ENCODE measurements around the gene ATG4C. TPM values are rescaled to one million over a fixed set of nuclear protein-coding genes. Genes with fewer than 3 reads are reported as not detected.

Gene ATG4C
- total RNA-seq, 2 experiments from 2014 or later, result 4.2 to 4.6 TPM

GRCh38 chr1:62901650-62902049 lies 117.7 kb downstream of the ATG4C start:
- Mint-ChIP-seq H3K27me3 (no peaks in the 10 kb centered on the region), H3K36me3 (ENCODE audit: low read depth) (no peaks in the 10 kb centered on the region), H3K4me3 (no peak overlapping the region), H3K9me3 (no peaks in the 10 kb centered on the region), H3K27ac (no peak overlapping the region), H3K4me1 (ENCODE audit: low read depth) (no peaks in the 10 kb centered on the region)
- no peak for TF ChIP-seq CTCF (IDR thresholded peaks at IDR 0.05)
- Histone ChIP-seq H3K27me3 (ENCODE audit: control insufficient read depth in 1 of 2, insufficient read depth in 2 of 2, low read length in 2 of 2) (no peaks in the 10 kb centered on the region), H3K4me3 (ENCODE audit: low read length) (no peak overlapping the region), H3K4me1 (ENCODE audit: insufficient read depth, low read length) (no peaks in the 10 kb centered on the region), H3K9me3 (ENCODE audit: control insufficient read depth in 1 of 2, insufficient read depth in 1 of 2, low read length in 2 of 2) (no peaks in the 10 kb centered on the region), H3K27ac (ENCODE audit: low read depth in 1 of 2, low read length in 2 of 2) (no peak overlapping the region), H3K36me3 (ENCODE audit: insufficient read depth, low read length) (no peaks in the 10 kb centered on the region)
- ATAC-seq (ENCODE audit: poor library complexity), result no peak
- DNase-seq, result no peak
- intact Hi-C loops (cut with DNase I, micrococcal nuclease), result no loop called here
- ChIA-PET CTCF (no interaction called here), POLR2A (no interaction called here)

- DNase-seq, result no peak
- Mint-ChIP-seq H3K27ac (no peak overlapping the region), H3K27me3 (no peaks in the 10 kb centered on the region), H3K4me3 (no peak overlapping the region), H3K4me1 (ENCODE audit: low read depth) (peaks cover 6% of the 10 kb centered on the region), H3K9me3 (no peaks in the 10 kb centered on the region), H3K36me3 (ENCODE audit: low read depth) (no peaks in the 10 kb centered on the region)
- Histone ChIP-seq H3K27ac (ENCODE audit: low read depth in 1 of 2, low read length in 2 of 2) (no peak overlapping the region), H3K4me3 (ENCODE audit: low read length) (no peak overlapping the region), H3K36me3 (ENCODE audit: insufficient read depth, low read length) (no peaks in the 10 kb centered on the region), H3K27me3 (ENCODE audit: control insufficient read depth in 1 of 2, insufficient read depth in 2 of 2, low read length in 2 of 2) (no peaks in the 10 kb centered on the region), H3K9me3 (ENCODE audit: control insufficient read depth in 1 of 2, insufficient read depth in 1 of 2, low read length in 2 of 2) (no peaks in the 10 kb centered on the region), H3K4me1 (ENCODE audit: insufficient read depth, low read length) (peaks cover 4% of the 10 kb centered on the region)
- no peak for TF ChIP-seq CTCF (IDR thresholded peaks at IDR 0.05)
- ChIA-PET CTCF (no interaction called here), POLR2A (no interaction called here)
- no peak for ATAC-seq (ENCODE audit: poor library complexity)
- intact Hi-C loops (cut with DNase I, micrococcal nuclease), result no loop called here
Observed at GRCh38 chr1:62903522-62903921, 119.6 kb downstream of the ATG4C start.

- Mint-ChIP-seq H3K9me3 (no peaks in the 10 kb centered on the region), H3K4me1 (ENCODE audit: low read depth) (peaks cover 10% of the 10 kb centered on the region), H3K27me3 (no peaks in the 10 kb centered on the region), H3K27ac (no peak overlapping the region), H3K36me3 (ENCODE audit: low read depth) (no peaks in the 10 kb centered on the region), H3K4me3 (no peak overlapping the region)
- no peak for TF ChIP-seq CTCF (IDR thresholded peaks at IDR 0.05)
- no peak for DNase-seq
- CTCF ChIA-PET, result no interaction called here
- intact Hi-C loops (cut with DNase I, micrococcal nuclease), result no loop called here
- Histone ChIP-seq H3K4me1 (ENCODE audit: insufficient read depth, low read length) (peaks cover 4% of the 10 kb centered on the region), H3K9me3 (ENCODE audit: control insufficient read depth in 1 of 2, insufficient read depth in 1 of 2, low read length in 2 of 2) (no peaks in the 10 kb centered on the region), H3K27me3 (ENCODE audit: control insufficient read depth in 1 of 2, insufficient read depth in 2 of 2, low read length in 2 of 2) (no peaks in the 10 kb centered on the region), H3K36me3 (ENCODE audit: insufficient read depth, low read length) (no peaks in the 10 kb centered on the region), H3K27ac (ENCODE audit: low read depth in 1 of 2, low read length in 2 of 2) (no peak overlapping the region), H3K4me3 (ENCODE audit: low read length) (no peak overlapping the region)
- ATAC-seq (ENCODE audit: poor library complexity), result no peak
- POLR2A ChIA-PET, result no interaction called here
Observed at GRCh38 chr1:62903982-62904855, 120.3 kb downstream of the ATG4C start.

All from CD4-positive, alpha-beta T cell (primary cell).